ENCODE results near the gene GPR84.
"Not testable (repeated sequence)": the region's sequence is repeated elsewhere in the genome, so short reads cannot be mapped to it uniquely, and the experiment has no call there.

The GPR84 gene

GRCh38 chr12:54333420-54334034 is 30.8 kb downstream of the GPR84 start:
- no peak for DNase-seq (ENCODE audit: low read depth)
- TF ChIP-seq CTCF (IDR thresholded peaks at IDR 0.05; ENCODE audit: control insufficient read depth, insufficient read depth, low read depth, low read length, missing control alignments), result no peak
- no peak overlapping the region for H3K4me3 ChIP-seq (ENCODE audit: control insufficient read depth, low read depth, low read length)

- no peak for DNase-seq (ENCODE audit: low read depth)
- no peak overlapping the region for H3K4me3 ChIP-seq (ENCODE audit: control insufficient read depth, low read depth, low read length)
- TF ChIP-seq CTCF (IDR thresholded peaks at IDR 0.05; ENCODE audit: control insufficient read depth, insufficient read depth, low read depth, low read length, missing control alignments), result no peak
These were observed 32.8 kb downstream of the GPR84 start for GRCh38 chr12:54331461-54331860.

- H3K4me3 ChIP-seq (ENCODE audit: control insufficient read depth, low read depth, low read length), result no peak overlapping the region
- no peak for DNase-seq (ENCODE audit: low read depth)
- no peak for TF ChIP-seq CTCF (IDR thresholded peaks at IDR 0.05; ENCODE audit: control insufficient read depth, insufficient read depth, low read depth, low read length, missing control alignments)
These were observed 33.8 kb downstream of the GPR84 start for GRCh38 chr12:54330442-54330841.

- TF ChIP-seq CTCF (IDR thresholded peaks at IDR 0.05; ENCODE audit: control insufficient read depth, insufficient read depth, low read depth, low read length, missing control alignments), result no peak
- H3K4me3 ChIP-seq (ENCODE audit: control insufficient read depth, low read depth, low read length), result no peak overlapping the region
- no peak for DNase-seq (ENCODE audit: low read depth)
These were observed 34.5 kb downstream of the GPR84 start for GRCh38 chr12:54329759-54330158.

- DNase-seq (ENCODE audit: low read depth), result no peak
- TF ChIP-seq CTCF (IDR thresholded peaks at IDR 0.05; ENCODE audit: control insufficient read depth, insufficient read depth, low read depth, low read length, missing control alignments), result no peak
- no peak overlapping the region for H3K4me3 ChIP-seq (ENCODE audit: control insufficient read depth, low read depth, low read length)
These were observed 35.5 kb downstream of the GPR84 start for GRCh38 chr12:54328595-54329337.

- peak overlapping the region; percentile 82 for H3K4me3 ChIP-seq (ENCODE audit: control insufficient read depth, low read depth, low read length)
- not testable (repeated sequence) for DNase-seq (ENCODE audit: low read depth)
These were observed 38.7 kb downstream of the GPR84 start for GRCh38 chr12:54325442-54326109.
